Astrocyte of the spinal cord (primary cell): ENCODE measurements around the gene SRRT.
"Not testable (repeated sequence)": the region's sequence is repeated elsewhere in the genome, so short reads cannot be mapped to it uniquely, and the experiment has no call there.

Source experiments
- DNase-seq: peaks from one replicate; pipeline ENCODE4 v3.0.0; 2011; ENCODE audit warnings: low read depth, low spot score
- H3K4me3 ChIP-seq: 2 replicates; pipeline ENCODE4 v1.5.1; 2011; ENCODE audit warnings: low read depth, mild to moderate bottlenecking, low read length, moderate library complexity
- in situ Hi-C: cut with HindIII; loops from 2 replicates; pipeline ENCODE4 v1.10.0; 2017; ENCODE audit warnings: low sequenced_read_pairs
- TF ChIP-seq, protein P1 (sequence below): IDR thresholded peaks from 2 replicates; pipeline ENCODE4 v1.5.1; 2012; ENCODE audit warnings: low read depth, mild to moderate bottlenecking, low read length, inconsistent platforms

The SRRT gene

DNA sequence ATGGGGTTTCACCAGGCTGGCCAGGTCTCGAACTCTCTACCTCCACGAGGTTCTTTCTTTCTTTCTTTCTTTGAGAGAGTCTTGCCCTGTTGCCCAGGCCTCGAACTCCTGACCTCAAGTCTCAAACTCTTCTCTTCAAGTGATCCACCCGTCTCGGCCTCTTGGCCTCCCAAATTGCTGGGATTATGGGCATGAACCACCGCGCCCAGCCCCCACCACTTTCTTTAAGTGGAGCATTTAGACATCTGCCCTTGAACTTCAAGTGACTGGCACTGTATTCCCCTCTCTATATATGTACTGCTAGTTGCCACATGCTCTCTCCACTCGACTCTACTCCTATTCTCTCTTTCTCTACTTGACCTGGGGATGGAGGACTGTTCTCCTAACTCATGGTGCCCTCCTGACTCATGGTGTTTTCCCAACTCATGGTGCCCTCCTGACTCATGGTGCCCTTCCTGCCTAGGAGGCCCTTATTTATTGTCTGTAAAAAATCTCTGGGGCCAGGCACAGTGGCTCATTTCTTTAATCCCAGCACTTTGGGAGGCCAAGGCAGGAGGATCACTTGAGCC, 40.1 kb downstream of the SRRT start:
- no peak for DNase-seq
- TF ChIP-seq, protein P1, sequence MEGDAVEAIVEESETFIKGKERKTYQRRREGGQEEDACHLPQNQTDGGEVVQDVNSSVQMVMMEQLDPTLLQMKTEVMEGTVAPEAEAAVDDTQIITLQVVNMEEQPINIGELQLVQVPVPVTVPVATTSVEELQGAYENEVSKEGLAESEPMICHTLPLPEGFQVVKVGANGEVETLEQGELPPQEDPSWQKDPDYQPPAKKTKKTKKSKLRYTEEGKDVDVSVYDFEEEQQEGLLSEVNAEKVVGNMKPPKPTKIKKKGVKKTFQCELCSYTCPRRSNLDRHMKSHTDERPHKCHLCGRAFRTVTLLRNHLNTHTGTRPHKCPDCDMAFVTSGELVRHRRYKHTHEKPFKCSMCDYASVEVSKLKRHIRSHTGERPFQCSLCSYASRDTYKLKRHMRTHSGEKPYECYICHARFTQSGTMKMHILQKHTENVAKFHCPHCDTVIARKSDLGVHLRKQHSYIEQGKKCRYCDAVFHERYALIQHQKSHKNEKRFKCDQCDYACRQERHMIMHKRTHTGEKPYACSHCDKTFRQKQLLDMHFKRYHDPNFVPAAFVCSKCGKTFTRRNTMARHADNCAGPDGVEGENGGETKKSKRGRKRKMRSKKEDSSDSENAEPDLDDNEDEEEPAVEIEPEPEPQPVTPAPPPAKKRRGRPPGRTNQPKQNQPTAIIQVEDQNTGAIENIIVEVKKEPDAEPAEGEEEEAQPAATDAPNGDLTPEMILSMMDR, result no peak
- no peak overlapping the region for H3K4me3 ChIP-seq
- in situ Hi-C loops, result no loop called here

DNA sequence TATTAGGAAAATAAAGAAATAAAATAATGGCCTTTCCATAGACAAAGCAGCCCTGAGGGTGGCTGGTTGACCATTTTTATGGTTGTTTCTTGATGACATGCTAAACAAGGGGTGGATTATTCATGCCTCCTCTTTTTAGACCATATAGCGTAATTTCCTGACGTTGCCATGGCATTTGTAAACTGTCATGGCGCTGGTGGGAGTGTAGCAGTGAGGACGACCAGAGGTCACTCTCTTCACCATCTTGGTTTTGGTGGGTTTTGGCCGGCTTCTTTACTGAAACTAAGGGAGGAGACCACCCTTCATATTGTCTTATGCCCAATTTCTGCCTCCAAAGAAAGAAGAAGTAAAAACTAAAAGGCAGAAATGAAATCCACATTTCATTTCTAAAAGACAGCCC, 44.4 kb downstream of the SRRT start:
- DNase-seq, H3K4me3 ChIP-seq, in situ Hi-C loops: not testable (repeated sequence)

DNA sequence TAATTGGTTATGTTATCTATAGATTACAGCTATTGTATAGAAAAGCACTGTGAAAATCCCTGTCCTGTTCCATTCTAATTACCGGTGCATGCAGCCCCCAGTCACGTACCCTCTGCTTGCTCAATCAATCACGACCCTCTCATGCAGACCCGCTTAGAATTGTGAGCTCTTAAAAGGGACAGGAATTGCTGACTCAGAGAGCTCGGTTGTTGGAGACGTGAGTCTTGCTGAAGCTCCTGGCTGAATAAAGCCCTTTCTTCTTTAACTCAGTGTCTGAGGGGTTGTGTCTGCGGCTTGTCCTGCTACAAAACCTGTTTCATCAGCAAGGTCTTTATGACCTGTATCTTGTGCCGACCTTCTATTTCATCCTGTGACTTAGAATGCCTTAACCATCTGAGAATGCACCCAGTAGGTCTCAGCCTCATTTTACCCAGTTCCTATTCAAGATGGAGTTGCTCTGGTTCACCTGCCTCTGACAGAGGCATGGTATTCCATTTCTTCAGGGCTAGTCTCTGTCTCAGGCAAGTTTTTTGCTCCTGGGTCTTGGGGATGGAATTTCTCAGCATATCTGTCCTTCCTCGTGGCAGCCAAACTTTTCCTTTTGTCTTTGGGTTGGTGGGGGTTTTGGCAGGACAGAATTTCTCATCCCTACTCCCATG, 45.0 kb downstream of the SRRT start:
- in situ Hi-C loops, H3K4me3 ChIP-seq, DNase-seq: not testable (repeated sequence)

DNA sequence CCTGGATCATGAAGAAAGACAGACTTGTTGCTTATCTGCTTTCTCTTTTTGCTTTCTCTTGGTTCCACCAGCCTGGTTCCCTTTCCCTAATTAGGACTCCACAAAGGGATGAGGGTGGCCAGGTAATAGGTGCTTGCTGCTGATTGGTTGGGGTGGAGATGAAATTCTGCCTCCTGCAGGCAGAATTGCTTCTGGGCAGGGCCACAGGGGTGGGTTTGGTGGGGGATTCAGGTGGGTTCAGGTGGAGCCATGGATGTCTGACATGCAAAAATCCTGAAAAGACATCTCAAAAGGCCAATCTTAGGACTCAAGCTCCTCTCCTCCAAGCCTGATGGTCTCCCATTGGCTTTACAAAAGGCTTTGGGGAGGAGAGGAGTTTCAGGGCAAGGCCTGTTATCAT, 46.1 kb downstream of the SRRT start:
- in situ Hi-C loops, result no loop called here
- DNase-seq, result no peak
- TF ChIP-seq, protein P1, result no peak
- H3K4me3 ChIP-seq, result no peak overlapping the region

DNA sequence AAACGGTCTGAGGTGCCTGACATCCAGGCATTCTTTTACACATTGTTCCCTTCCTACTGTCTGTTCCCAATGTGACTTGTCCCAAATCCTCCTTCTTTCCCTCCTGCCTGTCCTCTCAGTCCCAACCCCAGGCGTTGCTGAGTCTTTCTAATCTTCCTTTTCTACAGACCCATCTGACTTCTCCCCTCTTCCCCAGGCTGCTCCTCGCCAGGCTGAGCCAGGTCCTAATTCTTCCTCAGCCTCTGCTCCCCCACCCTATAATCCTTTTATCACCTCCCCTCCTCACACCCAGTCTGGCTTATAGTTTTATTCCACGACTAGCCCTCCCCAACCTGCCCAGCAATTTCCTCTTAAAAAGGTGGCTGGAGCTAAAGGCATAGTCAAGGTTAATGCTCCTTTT, 48.7 kb downstream of the SRRT start:
- DNase-seq, H3K4me3 ChIP-seq, in situ Hi-C loops: not testable (repeated sequence)

DNA sequence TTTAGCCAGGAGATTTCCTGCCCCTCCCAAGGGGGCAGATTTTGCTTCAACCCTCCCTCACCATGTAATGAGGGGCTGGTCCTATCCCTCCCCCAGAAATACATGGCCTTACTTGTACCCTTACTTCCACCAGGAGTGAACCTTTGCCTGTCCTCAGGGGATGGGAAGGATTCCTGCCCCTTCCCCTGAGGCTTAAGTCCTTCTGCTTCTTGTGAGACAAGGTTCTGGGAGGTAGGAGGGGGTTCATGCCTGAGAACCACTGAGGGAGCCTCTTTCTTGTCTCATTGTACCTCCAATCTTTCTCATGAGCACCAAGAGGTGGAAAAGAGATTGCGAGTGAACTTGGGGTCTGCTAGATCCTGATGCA, 54.9 kb downstream of the SRRT start:
- no peak overlapping the region for H3K4me3 ChIP-seq
- TF ChIP-seq, protein P1, result no peak
- DNase-seq, result no peak
- in situ Hi-C loops, result no loop called here

DNA sequence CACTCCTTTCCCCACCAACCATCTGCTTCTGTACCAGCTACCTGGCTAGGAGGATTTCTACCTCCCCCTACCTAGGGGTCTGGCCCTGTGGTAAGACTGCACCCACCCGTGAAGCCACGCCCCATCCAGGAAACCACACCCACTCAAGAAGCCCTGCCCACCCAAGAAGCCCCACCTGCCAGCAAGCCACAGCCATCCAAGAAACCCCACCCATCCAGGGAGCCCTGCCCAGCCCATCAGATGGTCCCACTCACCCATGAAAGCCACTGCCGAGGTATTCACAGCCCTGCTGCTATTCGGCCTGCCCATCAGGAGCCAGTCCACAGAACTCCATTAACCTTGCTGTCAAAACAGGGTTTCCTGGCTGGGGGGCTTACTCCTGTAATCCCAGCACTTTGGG, 58.8 kb downstream of the SRRT start:
- TF ChIP-seq, protein P1, result no peak
- DNase-seq, result no peak
- in situ Hi-C loops, result no loop called here
- no peak overlapping the region for H3K4me3 ChIP-seq

DNA sequence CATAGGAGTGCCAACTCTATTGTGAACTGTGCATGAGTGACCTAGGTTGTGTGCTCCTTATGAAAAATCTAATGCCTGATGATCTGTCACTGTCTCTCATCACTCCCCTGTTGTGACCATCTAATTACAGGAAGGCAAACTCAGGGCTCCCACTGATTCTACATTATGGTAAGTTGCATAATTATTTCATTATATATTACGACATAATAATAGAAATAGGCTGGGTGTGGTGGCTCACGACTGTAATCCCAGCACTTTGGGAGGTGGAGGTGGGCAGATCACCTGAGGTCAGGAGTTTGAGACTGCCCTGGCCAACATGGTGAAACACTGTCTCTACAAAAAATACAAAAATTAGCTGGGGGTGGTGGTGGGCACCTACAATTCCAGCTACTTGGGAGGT, 60.5 kb downstream of the SRRT start:
- DNase-seq, in situ Hi-C loops: not testable (repeated sequence)

DNA sequence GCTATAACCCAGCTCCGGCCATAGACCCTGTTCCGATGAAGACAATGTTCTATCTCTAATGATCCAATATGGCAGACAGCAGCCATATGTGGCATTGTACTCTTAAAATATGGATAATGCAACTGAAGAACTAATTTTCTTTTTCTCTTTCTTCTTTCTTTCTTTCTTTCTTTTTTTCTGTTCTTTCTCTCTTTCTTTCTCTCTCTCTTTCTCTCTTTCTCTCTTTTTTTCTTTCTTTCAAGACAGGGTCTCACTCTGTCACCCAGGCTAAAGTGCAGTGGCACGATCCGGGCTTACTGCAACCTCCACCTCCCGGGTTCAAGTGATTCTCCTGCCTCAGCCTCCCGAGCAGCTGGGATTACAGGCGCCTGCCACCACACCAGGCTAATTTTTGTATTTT, 61.3 kb downstream of the SRRT start:
- H3K4me3 ChIP-seq, DNase-seq, in situ Hi-C loops: not testable (repeated sequence)

More for the DNA sequence above, 60.5 kb downstream of the SRRT start:
- not testable (repeated sequence) for H3K4me3 ChIP-seq
